ENCODE measurements around the gene PBX1. TPM values are rescaled to one million over a fixed set of nuclear protein-coding genes. Genes with fewer than 3 reads are reported as not detected.

Gene PBX1
- total and polyA plus RNA-seq, 4 donors, result 2.2 to 17.3 (median 5.1) TPM

GRCh38 chr1:164591858-164592257 lies 32.9 kb downstream of the PBX1 start:
- no peak for TF ChIP-seq ZBTB33 (IDR thresholded peaks at IDR 0.05)
- TF ChIP-seq FOXA1 (IDR thresholded peaks at IDR 0.05), result no peak
- TF ChIP-seq HNF4G (IDR thresholded peaks at IDR 0.05), result no peak
- no peak for TF ChIP-seq GABPA (IDR thresholded peaks at IDR 0.05 in 1 of 2, conservative IDR thresholded peaks at IDR 0.05 in 1 of 2)
- no peak for TF ChIP-seq EGR1 (IDR thresholded peaks at IDR 0.05; ENCODE audit: low read depth in 2 of 2)
- TF ChIP-seq NR2F2 (IDR thresholded peaks at IDR 0.05), result no peak
- no peak overlapping the region for H3K27ac ChIP-seq (ENCODE audit: low read depth in 1 of 2, low read length in 2 of 2)
- H3K36me3 ChIP-seq (ENCODE audit: control insufficient read depth in 4 of 4, insufficient read depth in 3 of 4, low read depth in 1 of 4, low read length in 3 of 4), result no peaks in the 10 kb centered on the region
- peaks cover 2 to 23% (median 17%) of the 10 kb centered on the region in 4 donors for H3K4me1 ChIP-seq (ENCODE audit: control insufficient read depth in 4 of 4, insufficient read depth in 4 of 4, low read length in 3 of 4)
- 88% methylated on average over 1 of the region's 1 CpG for WGBS
- no peak overlapping the region for H3K9ac ChIP-seq (ENCODE audit: low read depth in 1 of 2, low read length in 2 of 2)
- no peak for DNase-seq (ENCODE audit: low spot score)
- H3K4me3 ChIP-seq (ENCODE audit: low read depth in 1 of 3, low read length in 3 of 3), result no peak overlapping the region
- H3K9me3 ChIP-seq (ENCODE audit: control insufficient read depth in 4 of 4, low read length in 3 of 4), result no peaks in the 10 kb centered on the region
- no peaks in the 10 kb centered on the region for H3K27me3 ChIP-seq (ENCODE audit: control insufficient read depth in 4 of 4, insufficient read depth in 4 of 4, low read length in 3 of 4)

GRCh38 chr1:164592634-164593033 lies 33.6 kb downstream of the PBX1 start:
- no peak overlapping the region for H3K27ac ChIP-seq (ENCODE audit: low read depth in 1 of 2, low read length in 2 of 2)
- no peak overlapping the region for H3K4me3 ChIP-seq (ENCODE audit: low read depth in 1 of 3, low read length in 3 of 3)
- no peaks in the 10 kb centered on the region for H3K9me3 ChIP-seq (ENCODE audit: control insufficient read depth in 4 of 4, low read length in 3 of 4)
- 96% methylated on average over 5 of the region's 5 CpGs for WGBS
- no peaks in the 10 kb centered on the region for H3K36me3 ChIP-seq (ENCODE audit: control insufficient read depth in 4 of 4, insufficient read depth in 3 of 4, low read depth in 1 of 4, low read length in 3 of 4)
- no peaks in the 10 kb centered on the region for H3K27me3 ChIP-seq (ENCODE audit: control insufficient read depth in 4 of 4, insufficient read depth in 4 of 4, low read length in 3 of 4)
- H3K4me1 ChIP-seq (ENCODE audit: control insufficient read depth in 4 of 4, insufficient read depth in 4 of 4, low read length in 3 of 4), result peaks cover 2 to 23% (median 17%) of the 10 kb centered on the region in 4 donors
- no peak overlapping the region for H3K9ac ChIP-seq (ENCODE audit: low read depth in 1 of 2, low read length in 2 of 2)
- TF ChIP-seq HNF4A (conservative IDR thresholded peaks at IDR 0.05), result no peak
- no peak for DNase-seq (ENCODE audit: low spot score)

GRCh38 chr1:164595212-164595611 lies 36.2 kb downstream of the PBX1 start:
- no peaks in the 10 kb centered on the region for H3K9me3 ChIP-seq (ENCODE audit: control insufficient read depth in 4 of 4, low read length in 3 of 4)
- no peak overlapping the region for H3K27ac ChIP-seq (ENCODE audit: low read depth in 1 of 2, low read length in 2 of 2)
- TF ChIP-seq CTCF (IDR thresholded peaks at IDR 0.05; ENCODE audit: low read depth, low read length, missing input control) (no peak), HNF4G (IDR thresholded peaks at IDR 0.05) (no peak), ZBTB33 (IDR thresholded peaks at IDR 0.05) (no peak), EGR1 (IDR thresholded peaks at IDR 0.05; ENCODE audit: low read depth in 2 of 2) (no peak), YY1 (IDR thresholded peaks at IDR 0.05) (no peak), ATF3 (IDR thresholded peaks at IDR 0.05) (no peak), REST (IDR thresholded peaks at IDR 0.05) (no peak), TAF1 (conservative IDR thresholded peaks at IDR 0.05) (no peak), SP1 (IDR thresholded peaks at IDR 0.05) (no peak), RXRA (IDR thresholded peaks at IDR 0.05) (no peak), NR2F2 (IDR thresholded peaks at IDR 0.05) (no peak), MAX (IDR thresholded peaks at IDR 0.05) (no peak), FOXA2 (IDR thresholded peaks at IDR 0.05) (no peak), HNF4A (conservative IDR thresholded peaks at IDR 0.05) (no peak), FOXA1 (IDR thresholded peaks at IDR 0.05) (no peak), JUND (IDR thresholded peaks at IDR 0.05) (no peak), GABPA (IDR thresholded peaks at IDR 0.05 in 1 of 2, conservative IDR thresholded peaks at IDR 0.05 in 1 of 2) (no peak), RAD21 (IDR thresholded peaks at IDR 0.05) (no peak)
- H3K36me3 ChIP-seq (ENCODE audit: control insufficient read depth in 4 of 4, insufficient read depth in 3 of 4, low read depth in 1 of 4, low read length in 3 of 4), result no peaks in the 10 kb centered on the region
- H3K27me3 ChIP-seq (ENCODE audit: control insufficient read depth in 4 of 4, insufficient read depth in 4 of 4, low read length in 3 of 4), result no peaks in the 10 kb centered on the region
- no peak overlapping the region for H3K9ac ChIP-seq (ENCODE audit: low read depth in 1 of 2, low read length in 2 of 2)
- H3K4me3 ChIP-seq (ENCODE audit: low read depth in 1 of 3, low read length in 3 of 3), result no peak overlapping the region
- H3K4me1 ChIP-seq (ENCODE audit: control insufficient read depth in 4 of 4, insufficient read depth in 4 of 4, low read length in 3 of 4), result peaks cover 0 to 12% (median 4%) of the 10 kb centered on the region in 4 donors
- DNase-seq (ENCODE audit: low spot score), result no peak
- WGBS, result 92% methylated on average over 4 of the region's 4 CpGs
